Activated B cell treated with CpG ODN at 0.5 μM for 24 hours (primary cell): ENCODE results near the gene SUCLG2. TPM values are rescaled to one million over a fixed set of nuclear protein-coding genes. Genes with fewer than 3 reads are reported as not detected.

Experiments
- ATAC-seq: fragments of 200-7000 bp; cut with Tn5 transposase; one replicate; pipeline ENCODE4 v1.10.0; 2021; ENCODE audit warnings: low read depth, mild to moderate bottlenecking, moderate library complexity
- CTCF ChIA-PET: fragments of 350-600 bp; sonication (Branson Sonifier 250); formaldehyde crosslinking; loops from one replicate; lab custom pipeline; 2021; ENCODE audit warnings: antibody characterized with exemption; lab: Charles Lee
- POLR2A ChIA-PET: fragments of 350-600 bp; sonication (Branson Sonifier 250); formaldehyde crosslinking; loops from one replicate; lab custom pipeline; 2021; ENCODE audit warnings: antibody characterized with exemption; lab: Charles Lee
- DNase-seq: peaks from one replicate; pipeline ENCODE4 v3.0.0; 2022
- H3K27ac Mint-ChIP-seq: one replicate; pipeline ENCODE4 v1.8.0; 2020; ENCODE audit warnings: mixed read lengths
- H3K27me3 Mint-ChIP-seq: one replicate; pipeline ENCODE4 v1.8.0; 2021; ENCODE audit warnings: mixed read lengths
- H3K36me3 Mint-ChIP-seq: one replicate; pipeline ENCODE4 v1.8.0; 2021; ENCODE audit warnings: low read depth, mixed read lengths
- H3K4me1 Mint-ChIP-seq: one replicate; pipeline ENCODE4 v1.8.0; 2021; ENCODE audit warnings: mixed read lengths
- H3K4me3 Mint-ChIP-seq: one replicate; pipeline ENCODE4 v1.8.0; 2020; ENCODE audit warnings: mild to moderate bottlenecking, mixed read lengths
- H3K9me3 Mint-ChIP-seq: one replicate; pipeline ENCODE4 v1.8.0; 2020; ENCODE audit warnings: mixed read lengths
- intact Hi-C: fragments of 100-400 bp; cut with micrococcal nuclease; formaldehyde crosslinking; loops from one replicate; pipeline ENCODE4 v1.15.1; 2024
- total RNA-seq: library from RNA; stranded (reverse); gene quantifications from 2 replicates; pipeline ENCODE4 v1.2.3, GENCODE V29; 2022
- TF ChIP-seq, protein P1 (sequence below): fragments of 200-600 bp; IDR thresholded peaks from one replicate; pipeline ENCODE4 v1.8.0; 2022; ENCODE audit warnings: antibody characterized with exemption, mild to moderate bottlenecking

The SUCLG2 gene
- total RNA-seq, 1 donor from 2014 or later = 40.8 TPM

DNA sequence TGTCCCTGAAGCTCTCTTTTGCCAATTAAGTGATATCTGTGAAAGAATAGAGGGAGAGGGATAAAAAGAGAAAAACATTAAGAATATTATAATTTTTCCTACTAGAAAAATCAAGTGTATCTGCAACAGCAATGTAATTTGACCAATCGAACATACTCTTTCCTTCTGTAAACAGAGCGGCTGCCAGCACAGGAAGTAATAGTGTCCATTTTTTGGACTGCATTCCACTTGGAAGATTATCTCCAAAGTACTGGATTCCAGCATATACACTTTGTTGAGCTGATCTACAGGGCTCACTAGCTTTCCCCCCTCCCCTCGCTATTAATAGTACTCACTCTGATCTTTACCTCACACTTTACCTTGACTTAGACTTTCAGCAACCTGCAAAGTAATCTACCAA lies 90.4 kb downstream of the SUCLG2 start:
- intact Hi-C loops = loop anchor here (1.0 kb wide), 1 partner anchor 10 kb away; no protein-coding TSS in a partner anchor
- peaks cover 31% of the 10 kb centered on the region for H3K36me3 Mint-ChIP-seq
- H3K9me3 Mint-ChIP-seq = peaks cover 2% of the 10 kb centered on the region
- H3K4me1 Mint-ChIP-seq = peaks cover 6% of the 10 kb centered on the region
- no peak overlapping the region for H3K27ac Mint-ChIP-seq
- CTCF ChIA-PET = no interaction called here
- POLR2A ChIA-PET = no interaction called here
- DNase-seq (no peak), ATAC-seq (no peak)
- TF ChIP-seq, protein P1, sequence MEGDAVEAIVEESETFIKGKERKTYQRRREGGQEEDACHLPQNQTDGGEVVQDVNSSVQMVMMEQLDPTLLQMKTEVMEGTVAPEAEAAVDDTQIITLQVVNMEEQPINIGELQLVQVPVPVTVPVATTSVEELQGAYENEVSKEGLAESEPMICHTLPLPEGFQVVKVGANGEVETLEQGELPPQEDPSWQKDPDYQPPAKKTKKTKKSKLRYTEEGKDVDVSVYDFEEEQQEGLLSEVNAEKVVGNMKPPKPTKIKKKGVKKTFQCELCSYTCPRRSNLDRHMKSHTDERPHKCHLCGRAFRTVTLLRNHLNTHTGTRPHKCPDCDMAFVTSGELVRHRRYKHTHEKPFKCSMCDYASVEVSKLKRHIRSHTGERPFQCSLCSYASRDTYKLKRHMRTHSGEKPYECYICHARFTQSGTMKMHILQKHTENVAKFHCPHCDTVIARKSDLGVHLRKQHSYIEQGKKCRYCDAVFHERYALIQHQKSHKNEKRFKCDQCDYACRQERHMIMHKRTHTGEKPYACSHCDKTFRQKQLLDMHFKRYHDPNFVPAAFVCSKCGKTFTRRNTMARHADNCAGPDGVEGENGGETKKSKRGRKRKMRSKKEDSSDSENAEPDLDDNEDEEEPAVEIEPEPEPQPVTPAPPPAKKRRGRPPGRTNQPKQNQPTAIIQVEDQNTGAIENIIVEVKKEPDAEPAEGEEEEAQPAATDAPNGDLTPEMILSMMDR = no peak
- H3K4me3 Mint-ChIP-seq = no peak overlapping the region
- no peaks in the 10 kb centered on the region for H3K27me3 Mint-ChIP-seq

DNA sequence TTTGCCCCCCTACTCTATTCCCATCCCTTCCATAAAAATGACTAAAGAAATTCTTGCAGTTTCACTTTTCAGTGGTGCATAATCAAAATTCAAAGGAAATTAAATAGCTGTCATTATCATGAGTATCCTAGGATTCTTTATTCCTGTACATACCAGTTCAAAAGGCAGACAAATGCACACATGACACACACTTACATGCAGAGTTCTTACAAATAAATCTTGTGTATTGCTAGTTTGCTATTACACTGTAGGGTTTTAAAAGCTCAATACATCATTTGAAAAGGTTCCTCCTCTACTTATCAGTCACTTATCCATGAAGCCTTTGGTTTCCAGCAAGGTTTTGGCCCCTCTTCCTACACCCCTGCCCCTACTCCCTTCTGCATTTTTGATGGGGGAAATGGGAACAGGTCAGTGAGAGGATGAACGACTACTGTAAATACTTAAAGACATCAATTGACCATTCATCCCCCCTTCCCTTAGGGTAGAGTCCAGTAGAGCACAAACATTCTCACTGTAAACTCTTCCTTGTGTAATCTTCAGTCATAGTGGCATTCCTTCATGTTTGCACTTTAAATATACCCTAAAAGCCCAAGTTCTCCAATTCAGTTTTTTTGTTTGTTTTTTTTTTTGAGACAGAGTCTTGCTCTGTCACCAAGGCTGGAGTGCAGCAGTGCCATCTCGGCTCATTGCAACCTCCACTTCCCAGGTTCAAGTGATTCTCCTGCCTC lies 92.6 kb downstream of the SUCLG2 start:
- H3K4me3 Mint-ChIP-seq = no peak overlapping the region
- ChIA-PET POLR2A (no interaction called here), CTCF (no interaction called here)
- H3K36me3 Mint-ChIP-seq = peaks cover 39% of the 10 kb centered on the region
- ATAC-seq (no peak), DNase-seq (no peak)
- peaks cover 6% of the 10 kb centered on the region for H3K4me1 Mint-ChIP-seq
- intact Hi-C loops = loop anchor here (2.0 kb wide), 1 partner anchor 29 kb away; no protein-coding TSS in a partner anchor
- TF ChIP-seq, protein P1 = no peak
- H3K27ac Mint-ChIP-seq = no peak overlapping the region
- no peaks in the 10 kb centered on the region for H3K9me3 Mint-ChIP-seq
- no peaks in the 10 kb centered on the region for H3K27me3 Mint-ChIP-seq

DNA sequence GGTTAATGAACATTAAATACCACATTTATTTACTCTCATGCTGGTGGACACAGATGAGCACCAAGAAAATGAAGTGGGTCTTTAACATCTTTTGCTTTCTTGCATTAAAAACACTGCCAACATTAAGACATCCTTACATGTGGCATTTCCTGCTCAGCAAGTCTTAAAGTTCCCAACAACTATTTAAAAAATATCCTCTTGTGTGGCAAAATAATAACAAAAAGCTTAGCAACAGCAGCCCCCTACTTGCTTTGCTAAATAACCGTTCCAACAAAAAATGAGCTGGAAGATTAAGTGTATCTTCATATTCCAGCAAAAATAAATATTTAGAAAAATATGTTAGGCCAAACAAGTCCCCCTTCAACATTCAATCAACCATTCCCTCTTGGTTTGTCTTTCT lies 93.1 kb downstream of the SUCLG2 start:
- CTCF ChIA-PET = no interaction called here

DNA sequence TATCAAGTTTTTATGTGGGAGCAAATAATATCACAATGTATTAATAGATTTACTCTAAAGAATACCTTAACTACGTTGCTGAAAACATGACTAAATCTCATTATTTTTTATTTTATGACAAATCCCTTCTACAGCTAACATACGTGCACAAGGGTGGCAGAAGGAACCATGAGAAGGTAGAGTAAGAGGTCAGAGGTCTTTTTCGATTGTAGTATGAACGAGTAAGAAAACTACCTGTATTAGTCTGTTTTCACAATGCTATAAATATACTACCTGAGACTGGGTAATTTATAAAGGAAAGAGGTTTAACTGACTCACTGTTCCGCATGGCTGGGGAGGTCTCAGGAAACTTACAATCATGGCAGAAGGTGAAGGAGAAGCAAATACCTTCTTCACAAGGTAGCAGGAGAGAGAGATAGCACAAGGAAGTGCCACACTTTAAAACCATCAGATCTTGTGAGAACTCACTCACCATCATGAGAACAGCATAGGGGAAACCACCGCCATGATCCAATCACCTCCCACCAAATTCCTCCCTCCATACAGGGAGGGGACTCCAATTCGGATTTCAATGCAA lies 95.3 kb downstream of the SUCLG2 start:
- TF ChIP-seq, protein P1 = no peak
- POLR2A ChIA-PET = no interaction called here
- H3K27me3 Mint-ChIP-seq = no peaks in the 10 kb centered on the region

More for the DNA sequence above, 93.1 kb downstream of the SUCLG2 start:
- intact Hi-C loops = no loop called here
- Mint-ChIP-seq H3K27me3 (no peaks in the 10 kb centered on the region), H3K27ac (no peak overlapping the region), H3K9me3 (no peaks in the 10 kb centered on the region), H3K36me3 (peaks cover 43% of the 10 kb centered on the region), H3K4me1 (peaks cover 6% of the 10 kb centered on the region), H3K4me3 (no peak overlapping the region)
- DNase-seq (no peak), ATAC-seq (no peak)
- TF ChIP-seq, protein P1 = no peak
- POLR2A ChIA-PET = no interaction called here

DNA sequence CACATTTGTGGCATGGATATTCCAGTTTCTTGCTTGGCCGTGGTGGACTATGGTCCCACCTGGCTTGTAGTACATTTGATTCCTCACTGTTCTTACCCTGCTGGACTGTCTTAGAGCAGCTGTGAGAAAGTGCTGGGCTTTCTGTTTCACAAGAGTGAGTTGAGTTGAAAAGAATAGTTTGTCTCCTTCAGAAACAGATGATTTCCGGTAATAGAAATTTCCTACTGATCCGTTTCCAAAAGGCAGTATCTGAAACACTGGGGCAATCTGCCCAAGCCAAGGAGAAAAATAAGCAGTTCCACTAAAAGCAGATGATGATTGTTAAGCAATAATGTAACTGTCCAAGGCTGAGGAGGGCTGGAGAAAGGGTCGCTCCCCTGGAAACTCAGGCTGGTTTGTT lies 96.0 kb downstream of the SUCLG2 start:
- TF ChIP-seq, protein P1 = no peak
- Mint-ChIP-seq H3K27ac (no peak overlapping the region), H3K27me3 (no peaks in the 10 kb centered on the region), H3K4me3 (no peak overlapping the region), H3K4me1 (peaks cover 6% of the 10 kb centered on the region), H3K36me3 (peaks cover 51% of the 10 kb centered on the region), H3K9me3 (no peaks in the 10 kb centered on the region)
- ChIA-PET POLR2A (no interaction called here), CTCF (no interaction called here)
- intact Hi-C loops = no loop called here
- DNase-seq = no peak
- ATAC-seq = no peak

More for the DNA sequence above, 95.3 kb downstream of the SUCLG2 start:
- DNase-seq (no peak), ATAC-seq (no peak)
- H3K36me3 Mint-ChIP-seq = peaks cover 53% of the 10 kb centered on the region
- intact Hi-C loops = no loop called here
- H3K4me1 Mint-ChIP-seq = peaks cover 6% of the 10 kb centered on the region
- H3K27ac Mint-ChIP-seq = peak overlapping the region; percentile 26
- H3K4me3 Mint-ChIP-seq = no peak overlapping the region
- CTCF ChIA-PET = no interaction called here
- no peaks in the 10 kb centered on the region for H3K9me3 Mint-ChIP-seq
